Measurements from ENCODE around the gene SSBP2.
"Not testable (repeated sequence)": the region's sequence is repeated elsewhere in the genome, so short reads cannot be mapped to it uniquely, and the experiment has no call there.

SSBP2 gene

DNA sequence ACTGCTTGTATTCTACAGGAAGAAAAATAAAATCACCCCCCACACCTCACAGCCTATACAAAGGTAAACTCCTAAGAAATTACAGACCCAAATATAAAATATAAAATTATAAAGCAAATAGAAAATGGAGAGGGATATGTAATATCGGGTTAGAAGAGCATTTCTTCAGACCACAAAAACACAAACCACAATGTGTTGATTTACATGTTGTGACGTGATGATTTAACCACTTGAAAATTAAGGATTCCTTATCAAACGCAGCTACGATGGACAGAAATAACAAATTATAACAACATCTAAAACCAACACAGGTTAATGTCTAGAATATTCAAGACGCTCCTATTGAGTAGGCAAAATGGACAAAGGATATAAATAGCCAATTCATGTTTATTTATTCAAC is 26.3 kb downstream of the SSBP2 start:
- no peak for DNase-seq

DNA sequence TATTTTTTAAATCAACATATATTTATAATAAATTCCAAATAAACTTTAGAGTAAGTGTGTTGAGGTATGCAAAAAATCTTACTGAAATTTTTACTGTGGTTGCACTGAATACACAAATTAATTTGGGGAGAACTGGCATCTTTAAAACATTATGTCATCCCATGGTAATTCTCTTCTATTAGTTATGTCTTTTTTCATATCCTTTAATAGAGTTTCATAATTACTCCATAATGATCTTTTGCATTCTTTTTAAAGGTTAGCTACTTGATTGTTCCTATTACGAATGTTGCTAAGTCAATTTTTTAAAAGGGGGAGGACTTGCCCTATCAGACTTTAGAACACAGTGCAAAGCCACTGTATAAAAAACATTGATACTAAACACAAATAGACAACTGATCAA is 26.8 kb downstream of the SSBP2 start:
- DNase-seq: no peak

DNA sequence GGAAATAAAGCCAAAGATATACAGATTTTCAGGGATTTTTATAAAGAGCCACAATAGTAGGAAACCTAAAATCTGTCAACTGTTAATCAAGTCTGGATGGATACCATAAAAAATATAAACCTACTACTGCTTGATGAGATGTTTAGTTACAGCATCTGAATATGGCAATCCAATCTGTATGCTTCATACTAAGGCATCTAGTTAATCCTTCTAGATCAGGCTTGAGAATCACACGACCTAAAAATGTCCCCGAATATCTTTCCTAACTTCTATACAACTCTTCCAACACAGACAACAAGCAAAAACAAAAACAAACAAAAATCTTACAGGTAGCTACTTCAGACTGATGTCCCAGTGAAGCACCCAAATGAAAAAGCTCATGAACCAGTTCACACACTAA is 29.8 kb downstream of the SSBP2 start:
- DNase-seq: no peak

DNA sequence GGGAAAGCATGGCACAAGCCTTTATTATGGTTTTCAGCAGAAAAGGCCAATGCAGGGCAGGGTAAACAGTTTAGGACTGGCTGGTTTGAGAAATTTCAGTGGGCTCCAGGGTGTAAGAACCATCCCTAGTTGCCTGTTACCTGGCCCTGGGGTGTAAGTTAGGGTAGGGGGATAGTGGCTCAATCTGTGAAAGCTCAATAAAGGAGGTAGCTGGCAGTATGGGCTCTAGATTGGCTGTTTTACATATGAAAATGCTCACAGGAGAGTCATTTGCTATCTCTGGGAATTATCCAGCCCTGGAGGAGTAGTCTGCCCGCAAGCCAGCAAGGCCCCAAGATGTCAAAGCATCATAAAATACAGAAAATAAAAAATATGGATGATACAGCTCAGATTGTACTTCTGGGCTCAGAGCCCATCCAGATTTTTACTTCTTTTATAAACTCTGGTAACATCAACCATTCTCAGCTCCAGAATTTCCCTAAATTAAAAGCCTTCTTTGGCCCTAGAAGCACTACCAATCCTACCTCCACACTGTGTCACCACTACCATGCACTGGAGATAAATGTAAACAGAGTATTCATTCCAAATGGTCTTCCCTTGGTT is 31.1 kb downstream of the SSBP2 start:
- DNase-seq: no peak

DNA sequence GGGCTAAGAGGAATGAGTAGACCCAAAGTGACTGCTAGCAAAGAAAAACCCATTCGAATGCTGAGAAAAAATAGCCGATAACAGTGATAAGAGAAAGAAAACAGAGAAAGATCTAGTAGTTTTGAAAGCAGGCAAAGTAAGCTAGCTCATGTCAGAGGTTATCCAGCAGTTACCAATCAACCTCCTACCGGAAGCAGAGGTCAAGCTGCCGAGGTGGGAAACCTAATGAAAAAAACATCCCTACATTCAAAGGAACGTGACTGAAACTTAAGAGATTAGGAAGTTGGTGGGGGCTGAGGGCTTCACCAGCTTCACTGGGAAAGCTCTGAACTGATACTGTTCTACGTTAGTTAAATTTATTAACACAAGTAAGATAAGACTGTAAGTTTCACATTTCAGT is 32.6 kb downstream of the SSBP2 start:
- no peak for DNase-seq

- no peak for DNase-seq
Measured at GRCh38 chr5:81717860-81718259, 33.0 kb downstream of the SSBP2 start.

DNA sequence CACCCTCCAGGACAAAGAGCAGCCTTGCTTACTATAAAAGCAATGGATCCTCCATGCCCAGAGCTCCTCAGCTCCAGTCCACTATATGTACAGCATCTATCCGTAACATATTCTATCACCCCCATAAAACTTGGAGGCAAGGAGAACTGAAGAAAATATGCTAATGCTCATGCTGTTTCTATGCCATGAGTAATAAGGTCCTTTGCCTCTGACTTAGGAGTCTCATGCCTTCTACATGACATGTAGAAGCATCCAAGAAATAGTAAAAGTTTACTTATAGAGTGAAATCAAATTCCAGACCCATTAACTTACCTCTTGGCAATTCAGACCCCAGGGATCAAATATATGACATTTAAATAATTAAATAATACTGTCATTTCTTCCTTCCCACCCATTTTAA is 33.7 kb downstream of the SSBP2 start:
- DNase-seq: no peak

DNA sequence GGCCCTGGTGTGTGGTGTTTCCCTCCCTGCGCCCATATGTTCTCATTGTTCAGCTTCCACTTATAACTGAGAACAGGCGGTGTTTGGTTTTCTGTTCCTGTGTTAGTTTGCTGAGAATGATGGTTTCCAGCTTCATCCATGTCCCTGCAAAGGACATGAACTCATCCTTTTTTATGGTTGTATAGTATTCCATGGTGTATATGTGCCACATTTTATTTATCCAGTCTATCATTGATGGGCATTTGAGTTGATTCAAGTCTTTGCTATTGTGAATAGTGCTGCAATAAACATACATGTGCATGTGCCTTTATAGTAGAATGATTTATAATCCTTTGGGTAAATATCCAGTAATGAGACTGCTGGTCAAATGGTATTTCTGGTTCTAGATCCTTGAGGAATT is 36.8 kb downstream of the SSBP2 start:
- DNase-seq: not testable (repeated sequence)

- no peak for DNase-seq
Measured at GRCh38 chr5:81708889-81709288, 42.0 kb downstream of the SSBP2 start.

- DNase-seq: no peak
Measured at GRCh38 chr5:81703840-81704239, 47.1 kb downstream of the SSBP2 start.

GRCh38 chr5:81700166-81700565 is 50.7 kb downstream of the SSBP2 start:
- no peak for DNase-seq

- DNase-seq: no peak
Measured at GRCh38 chr5:81698813-81699212, 52.1 kb downstream of the SSBP2 start.

GRCh38 chr5:81696418-81697397 is 54.2 kb downstream of the SSBP2 start:
- DNase-seq: no peak

GRCh38 chr5:81694726-81695125 is 56.2 kb downstream of the SSBP2 start:
- DNase-seq: no peak

- DNase-seq: no peak
Measured at GRCh38 chr5:81688215-81688614, 62.7 kb downstream of the SSBP2 start.

DNA sequence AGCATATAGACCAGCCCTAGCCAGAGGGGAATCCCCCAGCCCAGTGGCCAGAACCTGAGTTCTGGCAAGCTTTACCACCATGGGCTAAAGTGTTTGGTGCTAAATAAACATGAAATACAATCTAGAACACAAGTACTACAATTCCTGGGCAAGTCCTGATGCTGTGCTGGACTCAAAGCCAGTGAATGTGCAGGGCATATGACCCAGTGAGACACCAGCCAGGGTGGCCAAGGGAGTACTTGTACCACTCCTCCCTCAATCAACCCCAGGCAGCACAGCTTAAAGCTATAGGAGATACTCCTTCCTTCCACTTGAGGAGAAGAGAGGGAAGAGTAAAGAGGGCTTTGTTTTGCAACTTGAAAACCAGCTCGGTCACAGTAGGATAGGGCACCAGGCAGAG is 63.6 kb downstream of the SSBP2 start:
- no peak for DNase-seq

DNA sequence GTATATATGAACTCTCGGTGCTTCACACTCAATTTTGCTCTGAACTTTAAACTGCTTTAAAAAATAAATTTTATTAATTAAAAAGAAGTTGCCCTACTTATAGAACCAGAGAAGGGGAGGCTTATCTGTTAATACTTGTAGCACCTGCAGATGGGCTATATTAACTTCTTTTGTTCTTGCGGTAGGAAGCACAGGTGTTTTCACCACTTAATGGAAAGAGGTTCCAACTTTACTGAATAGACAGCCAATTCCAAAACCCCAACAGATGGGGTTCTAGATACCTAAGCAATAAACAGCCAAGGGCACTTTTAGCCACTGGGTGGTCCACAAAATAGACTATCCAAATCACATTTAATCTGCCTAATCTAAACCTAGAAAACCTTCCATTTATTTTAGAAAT is 65.4 kb downstream of the SSBP2 start:
- DNase-seq: no peak

DNA sequence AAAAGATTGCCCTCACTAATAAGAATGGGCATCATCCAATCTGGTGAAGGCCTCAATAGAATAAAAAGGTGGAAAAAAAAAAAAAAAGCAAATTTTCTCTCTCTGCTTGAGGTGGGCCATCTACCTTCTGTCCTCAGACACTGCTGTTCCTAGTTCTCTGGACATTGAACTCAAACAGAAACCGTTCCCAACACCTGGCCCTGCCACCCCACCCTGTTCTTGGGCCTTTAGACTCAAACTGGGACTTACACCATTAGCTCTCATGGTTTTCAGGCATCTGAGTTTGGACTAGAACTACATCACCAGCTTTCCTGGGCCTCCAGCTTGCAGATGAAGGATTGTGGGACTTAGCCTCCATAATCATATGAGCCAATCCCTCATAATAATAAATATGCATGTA is 71.0 kb downstream of the SSBP2 start:
- no peak for DNase-seq

DNA sequence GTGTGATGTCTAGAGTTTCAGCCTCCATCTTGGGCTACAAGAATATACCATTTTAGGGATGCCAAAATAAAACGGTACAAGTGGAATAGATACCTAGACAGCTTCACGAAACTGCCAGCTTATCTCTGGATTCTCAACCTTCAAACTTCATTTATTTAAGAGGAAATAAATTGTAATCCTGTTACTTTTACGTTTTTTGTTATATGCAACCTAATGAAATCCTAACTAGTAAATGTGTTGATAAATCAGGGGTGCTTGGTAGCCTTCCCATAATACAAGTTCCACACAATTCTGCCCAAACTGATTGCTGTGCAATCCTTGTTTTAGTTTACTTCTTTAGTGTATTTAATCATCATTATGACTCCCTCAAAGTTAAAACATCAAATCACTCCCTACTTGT is 75.5 kb downstream of the SSBP2 start:
- no peak for DNase-seq

GRCh38 chr5:81665795-81666194 is 85.1 kb downstream of the SSBP2 start:
- DNase-seq: no peak

GRCh38 chr5:81660624-81661023 is 90.3 kb downstream of the SSBP2 start:
- DNase-seq: not testable (repeated sequence)

DNA sequence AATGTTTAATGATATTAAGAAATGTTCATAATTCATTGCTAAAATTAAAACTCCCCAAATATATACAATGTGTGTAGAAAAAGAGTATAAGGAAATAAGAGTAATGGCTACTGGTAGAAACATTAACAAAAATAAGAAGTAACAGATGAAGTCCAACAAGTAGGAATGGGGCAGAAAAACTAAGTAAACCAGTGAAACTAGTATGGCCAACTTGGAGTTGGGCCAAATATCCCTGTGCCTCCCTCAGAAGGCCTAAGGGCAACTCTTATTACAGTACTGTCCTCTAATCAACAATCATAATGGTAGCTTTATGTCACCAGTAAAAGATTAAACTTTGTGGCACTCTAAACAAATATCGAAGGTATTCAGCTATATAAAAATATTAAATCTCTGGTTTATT is 93.5 kb downstream of the SSBP2 start:
- DNase-seq: no peak

GRCh38 chr5:81656783-81657182 is 94.1 kb downstream of the SSBP2 start:
- DNase-seq: no peak

GRCh38 chr5:81650987-81651386 is 99.9 kb downstream of the SSBP2 start:
- no peak for DNase-seq
